Ovary (tissue), 3 donors: ENCODE data around the gene ADPRHL1.

ENCODE experiments used
- CTCF ChIP-seq, 3 donors: fragments of 450-650 bp in 2 of 3; fragments of 200-600 bp in 1 of 3; IDR thresholded peaks; one replicate each; pipeline versions ENCODE4 v1.5.1 to v1.8.0; 2016 to 2022; ENCODE audit warnings: antibody characterized with exemption in 3 of 3, mild to moderate bottlenecking in 1 of 3
- POLR2A ChIP-seq: fragments of 450-650 bp; IDR thresholded peaks from one replicate; pipeline ENCODE4 v1.6.1; 2017; ENCODE audit warnings: antibody characterized with exemption, mild to moderate bottlenecking, moderate library complexity
- donor health status: DM: no; HTN: no; CAD: no.

GRCh38 chr13:113502686-113503085, 49.4 kb upstream of the ADPRHL1 start:
- no peak for TF ChIP-seq CTCF (IDR thresholded peaks at IDR 0.05)
- no peak for TF ChIP-seq POLR2A
